Activated CD4-positive, alpha-beta T cell treated with anti-CD3 and anti-CD28 coated beads, Interleukin-2, amount 50 U/mL, for 16 hours (primary cell): Measurements from ENCODE around the gene PARP14.
A peak's percentile ranks its signal among the peaks of the same experiment; 100 is the strongest.
"Not testable (repeated sequence)": the region's sequence is repeated elsewhere in the genome, so short reads cannot be mapped to it uniquely, and the experiment has no call there.

ENCODE experiments used
- DNase-seq: peaks from one replicate; pipeline ENCODE4 v3.0.0-alpha.2; 2020

The PARP14 gene

GRCh38 chr3:122677216-122677615, 3.4 kb upstream of the PARP14 start:
- DNase-seq = no peak

- no peak for DNase-seq
Measured at GRCh38 chr3:122678506-122678905, 2.1 kb upstream of the PARP14 start.

GRCh38 chr3:122679085-122679881, 1.4 kb upstream of the PARP14 start:
- peak; percentile 86 for DNase-seq

- no peak for DNase-seq
Measured at GRCh38 chr3:122679882-122680474, 661 bp upstream of the PARP14 start.

- DNase-seq = no peak
Measured at GRCh38 chr3:122681284-122681973, 790 bp downstream of the PARP14 start.

GRCh38 chr3:122681974-122682409, 1.4 kb downstream of the PARP14 start:
- DNase-seq = no peak

GRCh38 chr3:122682778-122683411, 2.3 kb downstream of the PARP14 start:
- DNase-seq = not testable (repeated sequence)

- DNase-seq = no peak
Measured at GRCh38 chr3:122687298-122687697, 6.7 kb downstream of the PARP14 start.

- DNase-seq = no peak
Measured at GRCh38 chr3:122688996-122689395, 8.4 kb downstream of the PARP14 start.

- no peak for DNase-seq
Measured at GRCh38 chr3:122689587-122689986, 8.9 kb downstream of the PARP14 start.

GRCh38 chr3:122690096-122690495, 9.5 kb downstream of the PARP14 start:
- no peak for DNase-seq

- DNase-seq = no peak
Measured at GRCh38 chr3:122691195-122691594, 10.6 kb downstream of the PARP14 start.

- DNase-seq = no peak
Measured at GRCh38 chr3:122692674-122693073, 12.0 kb downstream of the PARP14 start.

- no peak for DNase-seq
Measured at GRCh38 chr3:122694966-122695365, 14.3 kb downstream of the PARP14 start.

GRCh38 chr3:122695927-122696561, 15.4 kb downstream of the PARP14 start:
- no peak for DNase-seq

GRCh38 chr3:122697952-122698620, 17.4 kb downstream of the PARP14 start:
- DNase-seq = no peak

- DNase-seq = no peak
Measured at GRCh38 chr3:122700193-122700592, 19.6 kb downstream of the PARP14 start.

GRCh38 chr3:122705379-122705778, 24.7 kb downstream of the PARP14 start:
- no peak for DNase-seq

- not testable (repeated sequence) for DNase-seq
Measured at GRCh38 chr3:122710616-122711251, 30.1 kb downstream of the PARP14 start.

GRCh38 chr3:122714273-122714672, 33.6 kb downstream of the PARP14 start:
- DNase-seq = no peak

- no peak for DNase-seq
Measured at GRCh38 chr3:122716667-122717066, 36.0 kb downstream of the PARP14 start.
